ENCODE measurements around the gene SPEM1.

DNA sequence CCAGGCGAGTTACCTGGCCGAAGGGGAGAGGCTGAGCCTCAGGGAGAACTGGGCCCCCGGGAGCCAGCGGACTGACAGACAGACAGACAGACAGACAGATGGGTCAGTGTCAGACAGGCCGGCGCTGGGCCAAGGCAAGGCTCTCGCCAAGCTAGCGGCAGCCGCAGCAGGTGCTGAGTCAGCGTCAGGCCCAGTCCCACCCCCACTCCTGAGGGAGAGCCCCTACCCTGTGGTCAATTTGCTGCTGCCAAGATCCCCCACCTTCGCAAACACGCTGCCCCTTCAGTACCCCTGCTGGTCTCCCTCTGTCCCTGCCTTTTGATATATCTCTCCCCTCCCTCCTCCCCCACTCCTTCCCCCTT, 20.7 kb downstream of the SPEM1 start:
- TF ChIP-seq, protein P1, sequence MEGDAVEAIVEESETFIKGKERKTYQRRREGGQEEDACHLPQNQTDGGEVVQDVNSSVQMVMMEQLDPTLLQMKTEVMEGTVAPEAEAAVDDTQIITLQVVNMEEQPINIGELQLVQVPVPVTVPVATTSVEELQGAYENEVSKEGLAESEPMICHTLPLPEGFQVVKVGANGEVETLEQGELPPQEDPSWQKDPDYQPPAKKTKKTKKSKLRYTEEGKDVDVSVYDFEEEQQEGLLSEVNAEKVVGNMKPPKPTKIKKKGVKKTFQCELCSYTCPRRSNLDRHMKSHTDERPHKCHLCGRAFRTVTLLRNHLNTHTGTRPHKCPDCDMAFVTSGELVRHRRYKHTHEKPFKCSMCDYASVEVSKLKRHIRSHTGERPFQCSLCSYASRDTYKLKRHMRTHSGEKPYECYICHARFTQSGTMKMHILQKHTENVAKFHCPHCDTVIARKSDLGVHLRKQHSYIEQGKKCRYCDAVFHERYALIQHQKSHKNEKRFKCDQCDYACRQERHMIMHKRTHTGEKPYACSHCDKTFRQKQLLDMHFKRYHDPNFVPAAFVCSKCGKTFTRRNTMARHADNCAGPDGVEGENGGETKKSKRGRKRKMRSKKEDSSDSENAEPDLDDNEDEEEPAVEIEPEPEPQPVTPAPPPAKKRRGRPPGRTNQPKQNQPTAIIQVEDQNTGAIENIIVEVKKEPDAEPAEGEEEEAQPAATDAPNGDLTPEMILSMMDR (IDR thresholded peaks at IDR 0.05): no peak
- TF ChIP-seq POLR2A (IDR thresholded peaks at IDR 0.05): no peak
